IPS-18c (cell line): Measurements from ENCODE around the gene BMPR1B.

Source experiments
- H3K4me3 ChIP-seq: 2 replicates; pipeline ENCODE4 v1.7.0; 2013; ENCODE audit warnings: low read depth, mild to moderate bottlenecking, low read length, moderate library complexity; ENCODE audit not compliant: insufficient read depth
- H3K9me3 ChIP-seq: one replicate; pipeline ENCODE4 v1.6.1; 2013; ENCODE audit warnings: mild to moderate bottlenecking, low read length, moderate library complexity; ENCODE audit not compliant: control insufficient read depth, insufficient read depth

Gene BMPR1B

DNA sequence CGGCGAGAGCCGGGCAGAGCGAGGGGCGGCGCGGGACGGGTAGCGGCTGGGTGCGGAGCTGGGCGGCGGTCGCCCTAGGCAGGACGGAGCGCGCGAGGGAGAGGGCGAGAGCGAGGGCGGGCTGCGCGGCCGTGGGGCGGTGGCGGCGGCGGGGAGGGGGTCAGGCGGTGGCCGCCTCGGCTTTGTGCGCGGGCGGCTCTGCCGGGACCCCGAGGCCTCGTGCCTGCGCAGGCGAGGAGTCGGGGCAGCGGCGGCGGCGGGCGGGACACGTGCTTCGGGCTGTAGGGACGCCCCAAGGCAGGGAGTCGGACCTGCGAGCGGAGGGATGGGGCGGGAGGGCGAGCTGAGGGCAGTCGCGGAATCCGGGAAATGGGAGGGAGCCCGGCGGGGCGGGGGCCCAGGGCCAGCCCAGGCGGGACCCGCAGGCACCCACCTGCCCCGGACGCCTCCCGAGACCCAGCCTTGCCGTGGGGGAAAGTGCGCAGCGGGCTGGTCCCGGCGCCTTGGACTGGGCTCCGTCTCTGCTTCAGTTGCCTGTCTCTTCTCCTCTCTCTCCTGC lies 465 bp downstream of the BMPR1B start:
- H3K4me3 ChIP-seq: peak overlapping the region; percentile 63

DNA sequence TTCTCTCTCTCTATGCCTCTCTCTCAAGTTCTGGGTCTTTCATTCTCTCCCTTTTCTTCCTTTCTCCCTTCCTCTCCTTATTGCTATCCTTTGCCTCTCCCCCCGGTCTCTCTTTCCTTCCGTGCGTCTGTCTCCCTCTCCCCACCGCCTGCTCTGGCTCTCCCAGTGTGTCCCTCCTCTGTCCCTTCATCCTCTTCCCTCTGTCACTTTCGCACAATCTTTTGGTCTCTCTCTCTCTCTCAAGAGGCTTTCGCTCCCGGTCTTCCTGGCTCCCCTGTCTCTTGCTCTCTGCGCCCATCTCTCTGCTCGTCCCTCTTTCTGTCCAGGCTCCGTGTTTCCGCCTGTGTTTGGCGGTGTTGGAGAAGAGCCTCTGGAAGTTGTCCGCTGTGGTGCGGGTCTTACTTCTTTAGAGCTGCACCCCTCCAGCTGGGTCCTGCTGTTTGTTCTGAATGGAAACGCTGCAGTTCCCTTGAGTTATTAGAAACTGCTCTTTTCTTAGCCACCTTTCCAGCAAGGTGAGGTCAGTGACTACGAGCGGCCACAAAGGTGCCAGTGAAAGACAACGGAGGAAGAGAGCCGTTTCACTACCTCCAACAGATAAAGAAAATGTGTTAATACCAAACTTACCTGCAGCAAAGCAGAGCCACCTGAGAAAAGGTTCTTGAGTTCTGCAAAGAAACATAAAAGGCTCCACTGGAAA lies 1.1 kb downstream of the BMPR1B start:
- H3K9me3 ChIP-seq: no peaks in the 10 kb centered on the region
- H3K4me3 ChIP-seq: peak overlapping the region; percentile 63

More for the DNA sequence above, 465 bp downstream of the BMPR1B start:
- H3K9me3 ChIP-seq: no peaks in the 10 kb centered on the region

DNA sequence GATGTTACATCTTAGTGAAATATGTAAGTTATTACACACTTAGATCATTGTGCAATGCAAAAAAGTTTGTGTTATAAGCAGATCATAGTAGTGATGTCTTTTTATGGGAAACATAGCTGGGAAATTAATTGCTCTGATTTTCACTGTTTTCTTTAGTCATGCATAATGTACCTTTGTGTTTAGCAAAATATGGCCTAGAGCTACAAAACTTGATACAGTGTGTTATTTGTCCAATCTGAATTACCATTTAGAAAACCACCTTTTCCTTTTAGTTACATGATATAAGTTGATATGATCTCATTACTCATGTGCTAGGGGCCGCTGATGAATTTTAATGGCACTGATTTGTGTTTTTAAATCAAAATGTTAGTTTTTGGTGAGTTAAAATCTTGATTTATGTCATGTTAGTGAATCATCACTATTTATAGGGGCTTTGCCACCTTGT lies 2.0 kb downstream of the BMPR1B start:
- H3K9me3 ChIP-seq: no peaks in the 10 kb centered on the region
- no peak overlapping the region for H3K4me3 ChIP-seq

DNA sequence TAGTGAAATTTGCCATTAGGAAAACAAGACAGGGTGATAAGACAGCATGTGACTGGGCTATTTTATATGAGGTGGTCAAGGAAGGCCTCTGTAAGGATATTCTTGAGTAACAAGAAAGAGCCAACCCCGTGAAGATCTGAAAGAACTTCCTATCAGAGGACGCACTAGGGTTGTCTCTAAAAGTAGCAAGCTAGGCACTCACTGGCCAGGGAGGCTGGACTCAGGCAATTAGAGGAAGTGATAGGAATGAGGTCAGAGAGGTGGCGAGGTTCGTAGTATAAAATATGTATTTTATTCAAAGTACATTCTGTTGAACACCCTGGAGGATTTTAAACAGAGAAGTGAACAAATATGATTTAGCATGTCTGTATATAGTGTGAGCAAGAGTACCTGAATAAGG lies 4.6 kb downstream of the BMPR1B start:
- H3K9me3 ChIP-seq: no peaks in the 10 kb centered on the region
- no peak overlapping the region for H3K4me3 ChIP-seq

DNA sequence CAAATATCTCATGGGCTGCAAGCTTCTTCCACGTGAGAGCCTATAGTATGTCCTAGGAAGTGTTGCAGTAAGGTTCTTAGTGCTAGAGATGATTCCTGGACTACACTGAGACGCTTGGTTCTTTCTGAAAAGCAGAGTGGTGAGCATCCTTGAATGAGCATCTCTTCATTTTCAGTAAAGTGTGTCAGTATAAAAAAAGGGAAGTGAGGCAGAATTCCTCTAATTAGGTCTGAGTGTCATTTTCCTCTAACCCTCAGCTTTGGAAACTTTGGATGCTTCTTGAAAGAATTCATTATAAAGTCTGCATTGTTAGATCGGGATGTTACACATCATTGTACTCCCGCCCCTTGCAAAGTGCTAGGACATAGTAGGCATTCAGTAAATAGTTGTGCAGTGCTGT lies 5.2 kb downstream of the BMPR1B start:
- Histone ChIP-seq H3K9me3 (no peaks in the 10 kb centered on the region), H3K4me3 (no peak overlapping the region)

DNA sequence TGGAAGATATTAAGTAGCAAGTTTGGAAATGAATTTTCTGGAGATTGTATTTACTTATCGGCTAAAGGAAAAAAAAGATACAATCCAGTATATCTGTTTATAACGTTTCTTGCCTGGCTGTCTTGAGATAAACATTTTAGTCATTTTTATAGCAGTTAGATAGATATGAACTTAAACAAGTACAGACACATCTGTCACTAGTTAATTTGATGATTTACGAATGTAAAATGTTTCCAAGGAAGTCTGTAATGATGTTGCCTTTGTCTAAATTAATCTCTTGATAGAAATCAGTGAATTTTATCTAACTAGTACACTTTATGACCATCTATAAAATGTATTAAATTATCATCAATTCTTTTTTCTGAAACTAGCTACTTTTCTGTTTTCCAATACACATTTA lies 5.7 kb downstream of the BMPR1B start:
- Histone ChIP-seq H3K9me3 (no peaks in the 10 kb centered on the region), H3K4me3 (no peak overlapping the region)

DNA sequence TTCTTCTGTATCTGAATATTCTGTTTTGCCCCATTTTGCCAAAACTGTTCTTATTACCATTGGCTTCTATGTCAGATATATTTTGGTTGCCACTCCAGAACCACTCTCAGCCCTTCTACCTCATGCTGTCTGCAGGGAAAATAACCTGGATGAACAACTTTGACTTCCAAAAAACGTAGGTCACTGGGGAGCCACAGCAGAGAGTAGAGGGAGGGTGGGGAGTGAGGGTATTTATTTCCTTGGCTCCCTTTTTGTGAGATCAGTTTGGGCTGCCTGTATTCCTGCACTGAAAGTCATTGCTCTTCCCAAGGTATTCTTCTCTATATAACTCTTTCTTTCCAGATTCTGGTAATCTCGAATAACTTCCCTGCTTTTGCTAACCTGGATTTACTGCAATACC lies 6.3 kb downstream of the BMPR1B start:
- H3K4me3 ChIP-seq: no peak overlapping the region
- H3K9me3 ChIP-seq: no peaks in the 10 kb centered on the region

DNA sequence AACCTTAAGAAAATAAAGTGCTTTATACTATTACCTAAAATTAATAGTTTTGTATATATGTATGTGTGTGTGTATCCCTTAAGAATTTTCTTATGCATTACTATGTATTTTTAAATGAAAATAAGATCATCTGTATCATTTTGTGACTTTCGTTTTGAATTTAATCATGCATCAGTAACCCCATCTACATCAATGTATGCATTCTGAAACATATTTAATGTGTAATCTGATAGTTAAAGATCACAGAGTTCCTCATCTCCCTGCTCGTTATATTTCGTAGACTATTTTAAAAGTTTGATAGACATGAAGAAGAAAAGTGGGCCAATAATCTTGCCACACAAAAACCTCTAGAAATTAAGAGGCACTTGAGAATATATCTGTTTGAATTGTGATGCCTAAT lies 7.4 kb downstream of the BMPR1B start:
- H3K9me3 ChIP-seq: no peaks in the 10 kb centered on the region
- H3K4me3 ChIP-seq: no peak overlapping the region

DNA sequence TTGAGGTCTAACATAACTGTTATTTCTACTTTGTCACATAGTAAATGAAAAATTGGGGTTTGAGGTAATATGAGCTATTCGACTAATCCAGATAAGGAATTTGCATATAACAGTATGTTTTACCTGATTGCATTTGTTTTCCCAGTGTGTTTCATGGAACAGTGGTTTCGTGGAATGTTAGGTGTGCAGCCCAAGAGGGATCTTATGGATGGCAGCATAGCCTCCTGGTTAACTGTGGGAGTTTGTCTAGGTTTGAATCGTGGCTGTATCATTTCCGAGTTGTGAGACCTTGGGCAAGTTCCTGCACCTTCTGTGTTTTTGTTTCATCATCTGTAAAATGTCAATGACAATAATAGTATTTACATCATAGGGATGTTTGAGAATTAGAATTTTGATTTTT lies 7.9 kb downstream of the BMPR1B start:
- Histone ChIP-seq H3K4me3 (no peak overlapping the region), H3K9me3 (no peaks in the 10 kb centered on the region)

DNA sequence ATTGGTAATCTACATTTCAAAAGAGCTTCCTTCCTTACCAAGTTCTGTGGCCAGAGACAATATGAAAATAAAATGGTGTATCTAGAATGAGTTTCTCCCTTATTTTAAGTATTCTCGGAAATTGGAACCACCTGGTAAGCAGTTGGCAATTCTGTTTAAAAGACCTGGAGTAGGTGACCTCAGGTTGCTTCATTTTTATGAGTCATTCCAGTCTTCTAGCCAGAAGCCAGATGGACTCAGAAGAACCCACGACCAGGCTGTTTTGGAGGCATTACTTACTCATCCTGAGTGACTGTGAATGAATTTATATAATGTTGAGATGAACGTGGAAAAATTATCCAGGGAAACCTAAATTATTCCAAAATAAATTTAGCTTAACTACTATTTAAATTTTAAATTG lies 9.1 kb downstream of the BMPR1B start:
- H3K9me3 ChIP-seq: no peaks in the 10 kb centered on the region
- H3K4me3 ChIP-seq: no peak overlapping the region

DNA sequence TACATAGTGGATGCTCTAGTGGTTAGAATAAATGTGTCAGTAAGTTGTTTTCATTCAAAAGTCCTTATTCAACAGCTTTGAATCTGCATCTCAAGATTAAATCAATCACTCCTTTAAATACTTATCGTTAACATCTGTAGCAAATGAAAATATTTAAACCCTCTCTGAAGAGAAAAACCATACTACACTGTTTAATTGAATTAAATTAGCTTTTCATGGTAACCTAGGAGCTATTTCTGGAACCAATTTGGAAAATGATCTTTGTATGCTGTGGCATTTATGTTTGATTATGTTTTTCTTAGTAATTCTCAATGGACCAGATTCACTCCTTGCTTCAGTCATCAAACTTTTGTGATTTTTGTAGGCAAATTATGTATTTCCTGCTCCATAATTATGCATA lies 9.7 kb downstream of the BMPR1B start:
- no peaks in the 10 kb centered on the region for H3K9me3 ChIP-seq
- H3K4me3 ChIP-seq: no peak overlapping the region

DNA sequence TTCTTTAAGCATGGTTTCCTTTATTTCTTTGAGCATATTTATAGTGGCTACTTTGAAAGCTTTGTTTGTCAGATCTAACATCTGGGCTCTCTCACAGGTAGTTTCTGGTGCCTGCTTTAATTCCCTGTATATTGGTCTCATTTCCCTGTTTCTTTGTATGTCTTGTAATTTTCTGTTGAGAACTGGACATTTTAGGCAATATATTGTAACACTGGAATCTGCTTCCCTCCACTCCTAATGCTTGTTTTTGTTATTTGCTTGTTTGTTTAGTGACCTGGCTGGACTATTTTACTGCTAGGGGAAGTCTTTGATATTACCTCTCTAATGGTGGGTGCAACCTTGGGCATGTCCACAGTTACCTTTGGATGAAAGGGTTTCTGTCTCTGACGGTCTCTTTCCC lies 25.0 kb downstream of the BMPR1B start:
- no peak overlapping the region for H3K4me3 ChIP-seq
- no peaks in the 10 kb centered on the region for H3K9me3 ChIP-seq

DNA sequence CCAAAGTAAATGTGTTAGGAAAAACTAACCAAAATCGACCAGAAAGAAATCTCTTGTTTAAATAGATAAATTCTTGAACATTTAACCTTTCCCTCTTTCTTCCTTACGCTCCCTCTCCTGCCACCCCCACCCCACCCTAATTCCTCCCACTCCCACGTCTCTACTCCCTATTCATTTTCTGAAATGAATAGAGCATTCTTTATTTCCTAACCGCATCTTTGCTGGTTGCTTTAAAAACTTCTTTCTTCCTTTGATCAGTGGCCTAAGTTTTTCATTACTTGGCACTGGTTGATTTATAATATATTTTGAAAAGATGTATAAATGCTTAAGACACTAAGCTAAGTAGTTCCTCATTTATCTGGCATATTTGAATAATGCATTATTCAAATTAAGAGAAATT lies 33.9 kb downstream of the BMPR1B start:
- no peak overlapping the region for H3K4me3 ChIP-seq
- no peaks in the 10 kb centered on the region for H3K9me3 ChIP-seq

DNA sequence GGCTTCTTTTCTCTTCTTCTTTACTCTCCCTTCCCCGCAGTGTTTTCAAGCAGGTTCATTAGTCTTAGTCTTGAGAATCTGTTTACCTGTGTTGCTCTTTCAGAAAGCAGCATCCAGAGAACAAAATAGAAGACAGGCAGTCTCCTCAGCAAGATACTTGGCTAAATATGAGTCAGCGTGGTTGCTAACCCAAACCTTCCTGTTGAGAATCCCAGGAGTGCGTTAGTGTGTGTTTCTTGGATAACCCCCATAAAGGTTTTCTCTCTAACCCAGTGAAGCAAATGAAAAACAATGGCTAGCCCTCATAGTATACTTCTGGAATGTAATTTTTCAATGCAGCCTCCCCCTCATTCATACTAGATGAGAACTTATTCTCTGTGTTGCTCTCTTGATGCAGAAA lies 41.1 kb downstream of the BMPR1B start:
- no peaks in the 10 kb centered on the region for H3K9me3 ChIP-seq
- no peak overlapping the region for H3K4me3 ChIP-seq

DNA sequence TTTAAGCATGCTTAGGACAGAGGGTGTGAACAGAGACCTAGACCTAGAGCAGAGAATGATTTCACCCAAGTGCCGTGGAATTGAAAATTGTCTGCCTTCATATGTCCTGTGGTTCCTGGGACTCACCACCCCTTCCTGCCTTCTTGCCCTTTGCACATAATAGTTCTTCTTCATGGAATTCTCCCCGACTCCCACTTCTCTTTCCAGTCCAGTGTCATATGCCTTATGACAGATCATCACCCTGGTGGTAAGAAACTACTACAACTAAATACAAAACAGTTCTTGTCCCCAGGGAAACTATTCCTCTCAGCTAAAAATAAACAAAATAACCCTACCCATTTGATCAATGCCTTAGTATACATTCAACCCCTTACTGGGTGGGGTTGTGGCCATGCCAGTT lies 43.3 kb downstream of the BMPR1B start:
- no peaks in the 10 kb centered on the region for H3K9me3 ChIP-seq
- H3K4me3 ChIP-seq: no peak overlapping the region

DNA sequence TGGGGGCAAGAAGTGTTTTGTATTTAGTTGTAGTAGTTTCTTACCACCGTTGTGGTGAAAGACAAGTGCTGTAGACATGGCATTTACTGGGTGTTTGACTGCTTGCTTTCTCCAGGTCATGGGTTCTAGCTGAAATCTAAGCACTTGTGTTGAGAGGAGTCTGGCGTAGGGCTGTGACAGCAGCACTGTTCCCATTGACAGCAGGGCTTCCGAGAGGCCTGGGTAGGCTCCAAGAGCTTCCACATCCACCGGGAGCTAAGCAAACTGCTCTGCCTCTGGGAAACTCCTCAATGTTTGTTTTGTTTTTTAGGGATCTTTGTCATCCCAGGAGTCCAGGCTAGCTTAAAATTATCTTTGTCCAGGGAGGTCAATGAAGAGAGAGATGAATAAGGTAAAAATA lies 44.3 kb downstream of the BMPR1B start:
- Histone ChIP-seq H3K4me3 (no peak overlapping the region), H3K9me3 (no peaks in the 10 kb centered on the region)

DNA sequence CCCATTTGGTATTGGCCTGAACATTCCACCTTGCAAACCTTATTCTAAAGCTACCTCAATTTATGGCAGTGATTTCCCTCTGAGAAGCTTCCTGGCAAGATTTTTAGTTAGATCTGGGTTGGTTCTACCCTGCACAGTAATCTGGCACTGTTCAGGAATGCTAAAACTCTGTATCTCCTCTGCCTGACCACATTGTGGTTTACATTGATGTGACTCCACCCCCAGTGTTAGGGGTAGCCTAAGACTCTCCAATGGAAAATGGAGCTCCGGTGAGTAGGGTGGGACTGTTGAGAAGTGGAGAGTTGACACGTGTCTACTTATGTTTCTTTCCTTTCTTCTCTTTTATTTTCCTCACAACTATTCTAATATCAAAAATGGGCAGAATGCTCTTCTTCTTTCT lies 45.4 kb downstream of the BMPR1B start:
- Histone ChIP-seq H3K9me3 (no peaks in the 10 kb centered on the region), H3K4me3 (no peak overlapping the region)

DNA sequence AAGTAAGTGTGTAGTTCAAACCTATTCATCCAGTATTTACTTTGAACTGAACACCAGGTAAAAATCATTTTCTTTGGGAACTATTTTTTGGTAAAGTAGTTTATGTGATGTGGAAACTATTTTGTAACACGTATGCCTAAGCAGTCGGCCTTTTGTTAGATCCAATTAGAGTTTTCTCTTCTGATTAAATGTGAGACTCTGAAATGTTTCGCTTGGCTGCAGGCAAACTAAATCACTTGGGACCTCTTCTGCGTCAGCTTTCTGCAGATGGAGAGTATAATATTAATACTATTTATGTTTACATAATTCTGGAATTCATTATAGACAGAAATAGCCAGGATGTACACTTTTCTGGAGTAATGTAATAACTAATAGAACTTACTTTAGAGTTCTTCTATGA lies 46.9 kb downstream of the BMPR1B start:
- Histone ChIP-seq H3K4me3 (no peak overlapping the region), H3K9me3 (no peaks in the 10 kb centered on the region)

DNA sequence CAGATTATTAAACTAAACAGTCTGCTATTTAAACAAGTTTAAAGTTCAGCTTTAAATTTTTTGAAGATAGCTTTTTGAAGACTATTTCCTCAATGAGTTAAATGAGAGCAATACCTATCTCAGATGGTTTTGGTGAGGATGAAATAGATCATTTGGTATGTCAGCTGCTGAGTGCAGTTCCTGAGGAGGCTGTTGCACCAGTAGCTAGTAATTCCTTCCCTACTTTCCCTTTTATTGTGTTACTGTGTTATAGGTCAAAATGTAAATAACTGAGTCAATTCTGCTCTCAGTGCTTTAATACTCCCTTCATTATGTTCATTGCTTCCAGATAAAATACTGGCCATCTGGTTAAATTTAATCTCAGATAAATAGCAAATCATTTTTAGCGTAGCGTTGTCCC lies 48.6 kb downstream of the BMPR1B start:
- no peaks in the 10 kb centered on the region for H3K9me3 ChIP-seq
- no peak overlapping the region for H3K4me3 ChIP-seq
